Esophagus squamous epithelium (tissue), 4 donors: ENCODE data around the gene ILRUN.

Experiments
- POLR2A ChIP-seq, 4 donors: fragments of 450-650 bp; IDR thresholded peaks; one replicate each; pipeline ENCODE4 v1.6.1; 2017; ENCODE audit warnings: antibody characterized with exemption in 4 of 4, mild to moderate bottlenecking in 4 of 4, moderate library complexity in 3 of 4
- TF ChIP-seq, protein P1 (sequence below), 6 experiments: fragments of 450-650 bp in 4 of 6; fragments of 200-600 bp in 2 of 6; sonication (generic) in 2 of 6; IDR thresholded peaks; one replicate each; pipeline ENCODE4 v1.5.1; 2016 to 2019; ENCODE audit warnings: antibody characterized with exemption in 6 of 6, mild to moderate bottlenecking in 4 of 6, moderate library complexity in 4 of 6

DNA sequence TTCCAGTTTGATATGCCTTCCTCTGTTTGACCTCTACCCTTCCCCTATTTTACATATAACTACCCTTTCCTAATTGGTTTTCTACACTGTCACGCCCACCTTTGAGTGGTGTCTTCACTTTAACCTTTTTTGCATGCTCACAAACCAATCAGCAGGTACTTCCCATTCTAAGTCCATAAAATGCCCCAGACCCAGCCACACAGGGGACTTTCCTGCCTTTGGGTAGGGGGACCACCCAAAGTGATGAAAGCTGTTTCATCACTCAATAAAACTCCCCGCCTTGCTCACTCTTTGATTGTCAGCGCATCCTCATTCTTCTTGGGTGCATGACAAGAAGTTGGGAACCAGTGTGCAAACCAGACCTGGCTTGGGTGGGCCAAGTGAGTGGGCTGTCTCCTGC lies 40.3 kb upstream of the ILRUN start:
- TF ChIP-seq, protein P1, sequence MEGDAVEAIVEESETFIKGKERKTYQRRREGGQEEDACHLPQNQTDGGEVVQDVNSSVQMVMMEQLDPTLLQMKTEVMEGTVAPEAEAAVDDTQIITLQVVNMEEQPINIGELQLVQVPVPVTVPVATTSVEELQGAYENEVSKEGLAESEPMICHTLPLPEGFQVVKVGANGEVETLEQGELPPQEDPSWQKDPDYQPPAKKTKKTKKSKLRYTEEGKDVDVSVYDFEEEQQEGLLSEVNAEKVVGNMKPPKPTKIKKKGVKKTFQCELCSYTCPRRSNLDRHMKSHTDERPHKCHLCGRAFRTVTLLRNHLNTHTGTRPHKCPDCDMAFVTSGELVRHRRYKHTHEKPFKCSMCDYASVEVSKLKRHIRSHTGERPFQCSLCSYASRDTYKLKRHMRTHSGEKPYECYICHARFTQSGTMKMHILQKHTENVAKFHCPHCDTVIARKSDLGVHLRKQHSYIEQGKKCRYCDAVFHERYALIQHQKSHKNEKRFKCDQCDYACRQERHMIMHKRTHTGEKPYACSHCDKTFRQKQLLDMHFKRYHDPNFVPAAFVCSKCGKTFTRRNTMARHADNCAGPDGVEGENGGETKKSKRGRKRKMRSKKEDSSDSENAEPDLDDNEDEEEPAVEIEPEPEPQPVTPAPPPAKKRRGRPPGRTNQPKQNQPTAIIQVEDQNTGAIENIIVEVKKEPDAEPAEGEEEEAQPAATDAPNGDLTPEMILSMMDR (IDR thresholded peaks at IDR 0.05), result no peak
- TF ChIP-seq POLR2A (IDR thresholded peaks at IDR 0.05), result no peak
